Psoas muscle (tissue), 8 donors: ENCODE measurements around the gene RGS9BP. TPM values are rescaled to one million over a fixed set of nuclear protein-coding genes. Genes with fewer than 3 reads are reported as not detected.
"Not testable (repeated sequence)": the region's sequence is repeated elsewhere in the genome, so short reads cannot be mapped to it uniquely, and the experiment has no call there.

Source experiments
- ATAC-seq, 4 donors: fragments of 200-7000 bp; cut with Tn5 transposase; one replicate each; pipeline ENCODE4 v1.9.1; 2020; ENCODE audit warnings: moderate library complexity in 3 of 4, mild to moderate bottlenecking in 2 of 4
- DNase-seq, 2 donors: peaks; one replicate each; pipeline ENCODE4 v3.0.0-alpha.2; 2020
- H3K27ac ChIP-seq: fragments of 200-600 bp; one replicate; pipeline ENCODE4 v1.8.0; 2022
- H3K27me3 ChIP-seq, 3 donors: fragments of 200-600 bp in 1 of 3; one replicate each; pipeline versions ENCODE4 v1.6.1 to v1.8.0; 2013 to 2022; ENCODE audit warnings: low read length in 2 of 3, mild to moderate bottlenecking in 2 of 3, moderate library complexity in 1 of 3; ENCODE audit not compliant: insufficient read depth in 3 of 3
- H3K36me3 ChIP-seq, 2 donors: fragments of 200-600 bp in 1 of 2; one replicate each; pipeline versions ENCODE4 v1.6.1 to v1.8.0; 2013 to 2022; ENCODE audit warnings: low read depth in 1 of 2, mild to moderate bottlenecking in 1 of 2, moderate library complexity in 1 of 2; ENCODE audit not compliant: insufficient read depth in 1 of 2
- H3K4me1 ChIP-seq: fragments of 200-600 bp; one replicate; pipeline ENCODE4 v1.8.0; 2022
- H3K4me3 ChIP-seq: fragments of 200-600 bp; one replicate; pipeline ENCODE4 v1.8.0; 2022; ENCODE audit warnings: mild to moderate bottlenecking
- H3K9me3 ChIP-seq: fragments of 200-600 bp; one replicate; pipeline ENCODE4 v1.8.0; 2022
- WGBS, 3 donors: extraction: QIAGEN DNeasy Blood & Tissue Kit; methylation state at CpG; one replicate each; pipeline versions ENCODE4 v1.1.6 to v1.1.7; 2013; 5-methylcytosine and 5-hydroxymethylcytosine counted together
- intact Hi-C, 2 donors: fragments of 100-400 bp; cut with DNase I; formaldehyde crosslinking; loops; one replicate each; pipeline versions ENCODE4 v1.11.0 to v1.14.2; 2022
- polyA plus RNA-seq, 3 donors: library from polyadenylated mRNA; stranded (reverse); fragments of 200-250 nt; gene quantifications; one replicate each; pipeline ENCODE4 v1.2.3, GENCODE V29; 2013
- total RNA-seq, 4 donors: library from RNA; stranded (reverse); fragmentation: NEBNext Ultra II Directional in 2 of 4; extraction: Animal tissue kit (Norgen Biotek cat#: 25700) in 2 of 4; gene quantifications; one replicate each; pipeline versions ENCODE4 v1.2.1 to v1.2.4, GENCODE V29; 2021 to 2023
- TF ChIP-seq, protein P1 (sequence below): fragments of 200-600 bp; IDR thresholded peaks from one replicate; pipeline ENCODE4 v1.8.0; 2022; ENCODE audit warnings: antibody characterized with exemption
- donor health status: healthy with polysubstance abuse.
- donor health status: DM: no; HTN: no; CAD: no; lungs with moderate emphysema.
- donor health status: Bipolar disorder and iron deficiency.
- donor health status: healthy.
- donor health status: DM: yes; HTN: yes; CAD: no.
- donor health status: DM: no; HTN: no; CAD: no.
- donor health status: DM: no; HTN: no; CAD: no.
- donor health status: DM: yes; HTN: yes; CAD: no.

RGS9BP gene
- total and polyA plus RNA-seq, 7 donors: 0.10 to 8.2 (median 3.8) TPM

DNA sequence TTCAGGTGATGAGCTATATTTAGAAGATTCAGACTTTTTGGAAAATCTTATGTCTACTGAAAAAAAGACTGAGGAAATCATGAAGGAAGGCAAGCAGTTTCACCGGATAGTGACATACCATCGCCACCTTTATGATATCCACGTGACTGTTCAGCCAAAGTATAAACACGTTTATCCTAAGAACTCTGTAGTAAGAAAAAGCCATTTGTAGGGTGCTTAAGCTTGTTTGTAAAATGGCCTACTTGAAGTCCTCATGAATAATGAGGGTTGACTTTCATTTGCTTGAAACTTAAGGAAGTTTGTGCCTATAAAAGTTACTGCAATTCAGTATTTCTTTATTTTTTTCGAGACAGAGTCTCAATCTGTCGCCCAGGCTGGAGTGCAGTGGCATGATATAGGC lies 36.1 kb downstream of the RGS9BP start:
- Histone ChIP-seq H3K4me1 (no peaks in the 10 kb centered on the region), H3K27me3 (no peaks in the 10 kb centered on the region), H3K27ac (no peak overlapping the region), H3K9me3 (no peaks in the 10 kb centered on the region), H3K36me3 (peaks cover 2 to 67% of the 10 kb centered on the region in 2 donors), H3K4me3 (no peak overlapping the region)
- WGBS, 3 donors: 92 to 94% (median 94%) methylated on average over 6 of the region's 6 CpGs
- DNase-seq (no peak), ATAC-seq (no peak)
- TF ChIP-seq, protein P1, sequence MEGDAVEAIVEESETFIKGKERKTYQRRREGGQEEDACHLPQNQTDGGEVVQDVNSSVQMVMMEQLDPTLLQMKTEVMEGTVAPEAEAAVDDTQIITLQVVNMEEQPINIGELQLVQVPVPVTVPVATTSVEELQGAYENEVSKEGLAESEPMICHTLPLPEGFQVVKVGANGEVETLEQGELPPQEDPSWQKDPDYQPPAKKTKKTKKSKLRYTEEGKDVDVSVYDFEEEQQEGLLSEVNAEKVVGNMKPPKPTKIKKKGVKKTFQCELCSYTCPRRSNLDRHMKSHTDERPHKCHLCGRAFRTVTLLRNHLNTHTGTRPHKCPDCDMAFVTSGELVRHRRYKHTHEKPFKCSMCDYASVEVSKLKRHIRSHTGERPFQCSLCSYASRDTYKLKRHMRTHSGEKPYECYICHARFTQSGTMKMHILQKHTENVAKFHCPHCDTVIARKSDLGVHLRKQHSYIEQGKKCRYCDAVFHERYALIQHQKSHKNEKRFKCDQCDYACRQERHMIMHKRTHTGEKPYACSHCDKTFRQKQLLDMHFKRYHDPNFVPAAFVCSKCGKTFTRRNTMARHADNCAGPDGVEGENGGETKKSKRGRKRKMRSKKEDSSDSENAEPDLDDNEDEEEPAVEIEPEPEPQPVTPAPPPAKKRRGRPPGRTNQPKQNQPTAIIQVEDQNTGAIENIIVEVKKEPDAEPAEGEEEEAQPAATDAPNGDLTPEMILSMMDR: no peak
- intact Hi-C loops: no loop called here

DNA sequence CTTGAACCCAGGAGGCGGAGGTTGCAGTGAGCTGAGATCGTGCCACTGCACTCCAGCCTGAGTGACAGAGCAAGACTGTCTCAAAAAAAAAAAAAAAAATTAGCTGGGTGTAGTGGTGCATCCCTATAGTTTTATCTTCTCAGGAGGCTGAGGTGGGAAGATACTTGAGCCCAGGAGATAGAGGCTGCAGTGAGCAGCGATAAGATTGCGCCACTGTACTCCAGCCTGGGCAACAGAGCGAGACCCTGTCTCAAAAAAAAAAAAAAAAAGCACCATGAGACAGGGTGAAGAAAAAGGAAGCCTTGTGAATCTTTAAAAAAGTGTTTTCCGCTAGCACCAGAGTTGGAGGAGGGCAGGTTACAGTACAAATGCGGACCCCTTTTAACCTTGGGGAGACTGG lies 40.6 kb downstream of the RGS9BP start:
- H3K27me3 ChIP-seq, H3K4me1 ChIP-seq, H3K27ac ChIP-seq, DNase-seq, ATAC-seq, H3K9me3 ChIP-seq, intact Hi-C loops, H3K4me3 ChIP-seq: not testable (repeated sequence)
- WGBS, 3 donors: 95 to 99% (median 97%) methylated on average over 7 of the region's 7 CpGs
- peaks cover 2 to 43% of the 10 kb centered on the region in 2 donors for H3K36me3 ChIP-seq

DNA sequence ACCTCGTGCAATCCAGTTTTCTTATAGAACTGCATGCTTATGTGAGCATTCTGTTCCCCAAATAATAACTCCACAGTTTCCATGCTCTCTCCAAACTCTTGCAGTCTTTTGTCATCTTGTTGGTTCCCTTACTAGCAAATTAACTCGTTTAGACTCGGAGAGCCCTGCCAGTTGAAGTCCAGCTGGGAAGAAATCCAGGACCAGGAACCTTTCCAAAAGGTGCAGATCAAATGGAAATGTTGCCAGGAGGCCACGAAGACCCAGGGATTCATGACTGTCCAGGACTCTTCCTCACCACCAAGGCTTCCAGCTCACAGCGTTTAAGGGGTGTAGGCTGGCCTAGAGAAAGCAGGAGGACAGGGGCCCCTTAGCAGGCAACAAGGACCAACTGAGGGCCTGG lies 41.8 kb downstream of the RGS9BP start:
- Histone ChIP-seq H3K27ac (no peak overlapping the region), H3K4me3 (no peak overlapping the region), H3K27me3 (no peaks in the 10 kb centered on the region), H3K4me1 (no peaks in the 10 kb centered on the region), H3K36me3 (peaks cover 0 to 30% of the 10 kb centered on the region in 2 donors), H3K9me3 (no peaks in the 10 kb centered on the region)
- 41 to 53% (median 41%) methylated on average over 5 of the region's 5 CpGs for WGBS, 3 donors
- TF ChIP-seq, protein P1: no peak
- DNase-seq: no peak
- intact Hi-C loops: no loop called here
- no peak for ATAC-seq

DNA sequence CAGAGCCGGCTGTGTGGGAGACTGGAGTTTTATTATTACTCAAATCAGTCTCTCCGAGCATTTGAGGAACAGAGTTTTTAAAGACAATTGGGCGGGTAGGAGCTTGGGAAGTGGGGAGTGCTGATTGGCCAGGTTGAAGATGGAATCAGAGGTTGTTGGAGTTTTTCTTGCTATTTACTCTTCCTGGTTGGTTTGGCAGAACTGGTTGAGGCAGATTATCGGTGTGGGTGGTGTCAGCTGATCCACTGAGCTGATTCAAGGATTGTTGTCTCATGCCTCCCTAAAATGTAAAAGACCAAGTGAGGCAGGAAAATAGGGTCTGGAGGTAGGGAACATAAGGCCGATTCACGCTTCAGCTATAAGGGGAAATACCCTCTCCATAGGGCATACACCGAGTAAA lies 42.6 kb downstream of the RGS9BP start:
- H3K4me1 ChIP-seq: no peaks in the 10 kb centered on the region
- H3K36me3 ChIP-seq: peaks cover 0 to 22% of the 10 kb centered on the region in 2 donors
- ATAC-seq (no peak), DNase-seq (no peak)
- intact Hi-C loops: no loop called here
- TF ChIP-seq, protein P1: no peak
- H3K27me3 ChIP-seq: no peaks in the 10 kb centered on the region
- H3K9me3 ChIP-seq: no peaks in the 10 kb centered on the region
- H3K4me3 ChIP-seq: no peak overlapping the region
- WGBS, 3 donors: 87 to 89% (median 88%) methylated on average over 7 of the region's 7 CpGs
- H3K27ac ChIP-seq: no peak overlapping the region

DNA sequence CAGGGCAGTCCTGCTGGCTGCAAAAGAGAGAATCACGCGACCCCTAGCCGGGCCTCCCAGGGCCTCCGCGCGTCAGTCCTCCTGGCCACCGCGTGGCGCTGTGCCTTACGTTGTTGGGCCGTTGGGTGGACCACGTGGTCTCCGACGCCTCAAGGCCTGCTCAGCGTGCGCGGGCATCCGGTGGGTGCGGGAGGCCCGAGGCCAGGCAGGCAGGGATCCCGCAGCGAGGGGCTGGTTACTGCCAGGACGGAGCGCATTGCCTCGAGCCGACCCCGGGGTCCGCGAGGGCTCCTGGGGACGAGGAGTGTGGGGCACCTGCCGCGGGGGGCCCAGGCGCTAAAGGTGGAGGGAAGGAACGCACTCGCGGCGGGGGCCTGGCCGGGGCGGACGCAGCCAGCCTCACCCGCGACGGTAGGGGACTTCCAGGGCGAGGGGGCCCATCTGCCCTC lies 44.0 kb downstream of the RGS9BP start, which contains the start of gene TDRD12:
TDRD12 (plus strand) TSS at position 157 of the 449 bp plus-strand sequence. CDS start 306 bp downstream, outside the sequence.
- H3K36me3 ChIP-seq: peaks cover 0 to 8% of the 10 kb centered on the region in 2 donors
- H3K27ac ChIP-seq: no peak within 1 kb of the TSS
- 87 to 95% (median 92%) methylated on average over 32 to 44 of the region's 44 CpGs for WGBS, 3 donors
- no peak within 1 kb of the TSS for H3K4me3 ChIP-seq
- DNase-seq (no peak), ATAC-seq (no peak)
- intact Hi-C loops: no loop called here
- H3K27me3 ChIP-seq: no peaks in the 10 kb centered on the region
- TF ChIP-seq, protein P1: no peak
- no peaks in the 10 kb centered on the region for H3K9me3 ChIP-seq
- H3K4me1 ChIP-seq: no peaks in the 10 kb centered on the region
